CD1c-positive myeloid dendritic cell (primary cell): ENCODE results near the gene ESYT1.

Experiments
- DNase-seq: peaks from one replicate; pipeline ENCODE4 v3.0.0-alpha.2; 2016; ENCODE audit errors: extremely low spot score

The ESYT1 gene

DNA sequence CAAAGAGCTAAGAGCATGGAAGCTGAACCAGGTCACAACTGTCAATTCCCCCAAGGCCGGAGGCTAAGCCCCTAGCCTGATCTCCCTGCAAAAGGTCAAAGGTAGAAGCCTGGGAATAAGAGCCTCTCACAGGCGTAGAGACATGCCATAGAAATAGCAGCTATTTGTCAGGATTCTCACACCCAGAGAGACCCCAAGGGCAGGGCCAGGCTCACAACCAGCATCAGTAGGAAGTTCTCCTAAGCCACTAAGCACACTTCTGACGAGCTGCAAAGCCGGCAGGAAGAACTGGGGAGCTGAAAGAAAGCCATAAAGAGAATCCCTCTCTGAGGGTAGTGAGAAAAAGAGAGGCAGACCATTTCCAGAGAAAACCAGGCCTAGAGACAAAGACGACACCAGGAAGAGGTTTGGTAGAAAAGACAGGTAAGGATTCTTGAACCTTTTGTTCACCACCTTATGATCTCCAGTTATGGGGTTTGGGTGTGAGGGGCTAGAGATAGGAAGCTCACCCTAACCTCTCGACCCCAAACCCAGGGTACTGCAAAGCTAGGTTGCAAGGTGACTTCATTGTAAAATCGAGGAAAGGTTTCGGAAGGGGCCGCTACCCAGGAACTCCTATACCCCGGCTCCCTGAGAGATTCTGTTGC is 60.2 kb downstream of the ESYT1 start:
- DNase-seq, result no peak

- no peak for DNase-seq
Observed at GRCh38 chr12:56188778-56189098, 60.7 kb downstream of the ESYT1 start.

DNA sequence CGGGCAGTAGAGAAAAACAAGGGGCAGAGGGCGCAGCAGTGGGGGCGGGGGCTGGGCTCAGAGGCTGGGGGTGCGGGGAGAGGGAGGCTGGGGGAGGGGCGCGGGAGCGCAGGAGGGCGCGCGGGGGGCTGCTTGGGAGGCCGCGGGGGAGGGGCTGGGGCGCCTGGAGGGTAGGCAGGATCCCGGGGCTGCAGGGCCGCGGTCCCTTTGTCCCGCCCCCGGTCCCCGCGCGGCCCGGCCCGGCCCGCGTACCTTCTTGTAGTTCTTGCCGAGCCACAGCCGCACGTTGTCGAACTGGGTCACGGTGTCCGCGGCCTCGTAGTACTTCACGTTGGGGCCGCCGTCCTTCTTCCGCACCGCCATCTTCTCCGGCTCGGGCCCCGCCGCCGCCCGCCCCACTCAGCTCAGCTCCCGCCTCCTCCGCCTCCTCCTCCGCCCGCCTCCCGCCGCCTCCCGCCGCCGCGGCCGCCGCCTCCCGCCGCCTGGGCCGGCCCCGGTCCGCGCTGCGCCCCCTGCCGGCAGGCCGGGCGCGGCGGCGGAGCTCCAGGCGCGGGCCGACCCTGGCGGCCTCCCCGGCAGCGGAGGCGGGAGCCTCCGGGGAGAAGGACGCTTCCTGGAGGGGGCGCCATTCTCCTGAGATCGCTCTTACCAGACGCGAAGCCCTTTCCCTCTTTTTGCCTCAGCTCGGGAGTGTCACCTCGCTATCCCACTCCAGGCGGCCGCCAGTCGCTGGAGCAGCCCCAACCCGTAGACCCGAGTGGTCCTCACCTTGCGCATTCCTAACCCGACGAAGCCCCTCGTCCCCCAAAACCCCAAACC is 61.2 kb downstream of the ESYT1 start, which contains the start of gene SMARCC2:
Gene SMARCC2 (minus strand): TSS at position 385 of the 819 bp plus-strand sequence. CDS start 22 bp downstream, at position 363.
- peak; percentile 94 for DNase-seq

GRCh38 chr12:56189918-56190694 is 62.0 kb downstream of the ESYT1 start:
- peak; percentile 73 for DNase-seq

DNA sequence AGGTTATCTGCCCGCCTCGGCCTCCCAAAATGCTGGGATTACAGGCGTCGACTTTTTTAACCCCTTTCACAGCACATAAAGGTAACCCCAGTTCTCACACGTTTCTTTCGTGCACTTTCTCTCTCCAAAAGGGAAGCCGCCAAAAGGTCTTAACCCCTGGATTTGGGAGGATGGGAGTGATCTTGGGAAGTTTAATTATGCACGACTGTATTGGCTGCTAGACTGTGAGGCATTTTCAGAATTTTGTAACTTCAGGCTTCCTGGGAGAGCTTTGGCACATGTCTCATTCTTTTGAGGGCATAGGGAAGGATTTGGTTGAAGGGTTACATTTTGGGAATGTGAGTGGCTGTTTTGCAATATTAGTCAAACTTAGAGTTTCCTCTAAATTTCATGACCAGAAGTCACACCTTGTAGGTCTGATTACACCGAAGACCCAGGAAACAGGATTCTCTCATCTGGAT is 62.7 kb downstream of the ESYT1 start:
- DNase-seq, result no peak

GRCh38 chr12:56192582-56192981 is 64.5 kb downstream of the ESYT1 start:
- no peak for DNase-seq

- peak; percentile 93 for DNase-seq
Observed at GRCh38 chr12:56193025-56193578, 65.0 kb downstream of the ESYT1 start.
